Small intestine (tissue), 7 donors: Measurements from ENCODE around the gene AKAP6. TPM values are rescaled to one million over a fixed set of nuclear protein-coding genes. Genes with fewer than 3 reads are reported as not detected.

ENCODE experiments used
- DNase-seq, 2 donors: peaks; one replicate each; pipeline versions ENCODE4 v3.0.0 to v3.0.0-alpha.2; 2013
- FAIRE-seq: peaks from 2 replicates; lab custom pipeline; 2012; peaks lifted over from hg19 to GRCh38; lab: Jason Lieb, UNC
- H3K27ac ChIP-seq, 3 donors: one replicate each; pipeline ENCODE4 v1.5.1; 2013; ENCODE audit warnings: low read length in 2 of 3, mild to moderate bottlenecking in 2 of 3, control low read depth in 1 of 3, inconsistent platforms in 1 of 3, low read depth in 1 of 3, moderate library complexity in 1 of 3
- H3K27me3 ChIP-seq, 3 donors: one replicate each; pipeline ENCODE4 v1.6.1; 2013; ENCODE audit warnings: low read length in 3 of 3, inconsistent platforms in 1 of 3; ENCODE audit not compliant: control insufficient read depth in 3 of 3, insufficient read depth in 3 of 3
- H3K36me3 ChIP-seq, 3 donors: one replicate each; pipeline ENCODE4 v1.6.1; 2013; ENCODE audit warnings: low read length in 3 of 3, inconsistent platforms in 1 of 3, low read depth in 1 of 3, mild to moderate bottlenecking in 1 of 3, moderate library complexity in 1 of 3; ENCODE audit not compliant: control insufficient read depth in 3 of 3, insufficient read depth in 2 of 3
- H3K4me1 ChIP-seq, 3 donors: one replicate each; pipeline ENCODE4 v1.6.1; 2013; ENCODE audit warnings: low read length in 2 of 3, inconsistent platforms in 1 of 3, low read depth in 1 of 3, mild to moderate bottlenecking in 1 of 3, moderate library complexity in 1 of 3; ENCODE audit not compliant: control insufficient read depth in 3 of 3, insufficient read depth in 2 of 3
- H3K4me3 ChIP-seq, 3 donors: one replicate each; pipeline ENCODE4 v1.5.1; 2013; ENCODE audit warnings: low read length in 3 of 3, control low read depth in 1 of 3, inconsistent platforms in 1 of 3, low read depth in 1 of 3, mild to moderate bottlenecking in 1 of 3, moderate library complexity in 1 of 3
- H3K9me3 ChIP-seq, 2 donors: one replicate each; pipeline ENCODE4 v1.6.1; 2013; ENCODE audit warnings: low read depth in 1 of 2, low read length in 1 of 2; ENCODE audit not compliant: control insufficient read depth in 2 of 2, insufficient read depth in 1 of 2
- WGBS, 3 donors: extraction: QIAGEN DNeasy Blood & Tissue Kit; methylation state at CpG; one replicate each; pipeline ENCODE4 v1.1.7; 2013; 5-methylcytosine and 5-hydroxymethylcytosine counted together
- polyA plus RNA-seq, 4 donors: library from polyadenylated mRNA; stranded (reverse) in 3 of 4; unstranded in 1 of 4; fragments of 200-250 nt in 3 of 4; fragments of 120-200 nt in 1 of 4; gene quantifications; one replicate each; pipeline versions ENCODE4 v1.2.1 to v1.2.3, GENCODE V29; 2013
- donor health status: healthy with polysubstance abuse.
- donor health status: control.
- donor health status: control.
- donor health status: Bipolar disorder and iron deficiency.
- donor health status: healthy.

AKAP6 gene
- polyA plus RNA-seq, 4 donors: 0.45 to 3.6 (median 0.96) TPM

DNA sequence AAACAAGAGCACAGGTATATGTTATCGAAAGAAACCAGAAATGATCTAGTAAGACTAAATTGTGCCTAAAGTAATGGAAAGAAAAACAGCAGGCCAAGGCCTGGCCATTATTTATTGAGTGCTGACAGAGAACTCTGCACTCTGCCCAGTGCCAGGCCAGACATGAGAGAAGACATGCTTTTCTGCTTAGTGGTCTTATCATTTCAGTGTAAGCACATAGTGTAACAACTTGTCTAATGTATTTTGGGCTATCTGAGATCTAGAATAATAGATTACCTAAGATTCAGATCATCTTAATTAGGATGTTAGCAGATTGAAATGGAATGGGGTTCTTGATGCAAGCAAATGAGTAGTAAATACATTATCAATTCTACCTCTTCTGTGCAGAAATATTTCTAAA lies 278.3 kb downstream of the AKAP6 start:
- no peak for FAIRE-seq
- Histone ChIP-seq H3K27ac (no peak overlapping the region), H3K9me3 (no peaks in the 10 kb centered on the region), H3K4me1 (no peaks in the 10 kb centered on the region), H3K36me3 (no peaks in the 10 kb centered on the region), H3K4me3 (no peak overlapping the region), H3K27me3 (no peaks in the 10 kb centered on the region)
- no peak for DNase-seq
- 91 to 97% (median 96%) methylated on average over 1 of the region's 1 CpG for WGBS, 3 donors

DNA sequence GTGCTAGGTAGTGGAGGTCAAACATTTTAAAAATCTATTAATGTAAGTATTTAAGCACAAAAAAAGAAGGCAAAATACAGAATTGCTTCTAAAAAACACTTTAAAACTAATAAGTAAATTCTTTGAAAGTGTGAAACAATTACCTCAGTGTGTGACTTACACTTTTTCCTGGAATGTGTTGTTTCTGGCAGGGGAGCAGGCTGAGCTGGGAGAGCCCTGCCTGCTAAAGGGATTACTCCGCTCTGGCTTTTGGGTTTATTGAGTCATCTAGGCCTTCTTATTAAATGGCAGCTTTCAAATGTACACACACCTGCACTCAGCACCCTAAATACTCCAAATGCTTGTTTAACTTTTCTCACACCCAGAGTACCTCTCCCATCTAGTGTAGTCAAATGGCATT lies 279.8 kb downstream of the AKAP6 start:
- Histone ChIP-seq H3K4me3 (no peak overlapping the region), H3K27me3 (no peaks in the 10 kb centered on the region), H3K4me1 (no peaks in the 10 kb centered on the region), H3K36me3 (no peaks in the 10 kb centered on the region), H3K27ac (no peak overlapping the region), H3K9me3 (no peaks in the 10 kb centered on the region)
- no peak for DNase-seq
- FAIRE-seq: no peak
- 89 to 96% (median 95%) methylated on average over 1 of the region's 1 CpG for WGBS, 3 donors

DNA sequence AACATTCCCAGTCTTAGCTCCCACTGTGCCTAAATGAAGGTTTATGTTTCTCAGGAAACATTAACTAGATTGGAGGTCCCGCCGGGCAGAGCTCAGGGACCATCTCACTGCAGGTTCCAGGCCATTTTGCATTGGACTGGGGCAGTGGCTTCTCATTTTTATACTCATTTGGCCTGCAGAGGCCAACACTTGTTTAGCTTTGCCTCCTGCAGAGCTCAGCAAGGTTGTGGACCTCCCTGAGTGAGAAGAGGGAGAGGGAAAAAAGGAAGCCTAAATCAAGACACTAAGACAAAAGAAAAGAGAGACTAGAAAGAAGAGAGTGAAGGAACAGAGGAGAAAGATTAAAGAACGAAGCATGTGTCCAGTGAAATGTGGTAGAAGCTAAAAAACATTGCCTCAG lies 280.3 kb downstream of the AKAP6 start:
- DNase-seq (no peak), FAIRE-seq (no peak)
- H3K27ac ChIP-seq: no peak overlapping the region
- 86 to 93% (median 87%) methylated on average over 3 of the region's 3 CpGs for WGBS, 3 donors
- no peaks in the 10 kb centered on the region for H3K36me3 ChIP-seq
- no peaks in the 10 kb centered on the region for H3K27me3 ChIP-seq
- no peak overlapping the region for H3K4me3 ChIP-seq
- no peaks in the 10 kb centered on the region for H3K9me3 ChIP-seq
- H3K4me1 ChIP-seq: no peaks in the 10 kb centered on the region

DNA sequence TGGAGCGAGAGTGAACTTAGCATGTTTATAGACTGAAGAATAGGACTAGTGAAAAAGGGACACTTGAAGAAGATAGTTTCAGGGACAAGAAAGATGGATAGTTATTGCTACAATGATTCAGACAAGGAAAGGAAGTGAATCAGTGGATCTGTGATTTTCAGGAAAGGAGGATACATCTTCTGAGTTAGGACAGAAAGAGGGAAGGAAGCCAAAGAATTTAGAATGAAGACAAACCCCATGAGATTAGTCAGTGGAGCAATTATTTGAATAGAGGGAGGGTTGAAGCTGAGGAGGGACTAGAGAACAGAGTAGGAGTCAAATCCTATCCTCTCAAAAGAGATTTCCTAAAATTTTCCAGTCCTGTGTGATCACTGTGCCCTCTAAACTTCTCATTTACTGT lies 282.7 kb downstream of the AKAP6 start:
- Histone ChIP-seq H3K4me1 (no peaks in the 10 kb centered on the region), H3K4me3 (no peak overlapping the region), H3K9me3 (no peaks in the 10 kb centered on the region), H3K36me3 (no peaks in the 10 kb centered on the region), H3K27me3 (no peaks in the 10 kb centered on the region), H3K27ac (no peak overlapping the region)
- FAIRE-seq (no peak), DNase-seq (no peak)
- WGBS, 3 donors: 67 to 87% (median 82%) methylated on average over 1 of the region's 1 CpG

DNA sequence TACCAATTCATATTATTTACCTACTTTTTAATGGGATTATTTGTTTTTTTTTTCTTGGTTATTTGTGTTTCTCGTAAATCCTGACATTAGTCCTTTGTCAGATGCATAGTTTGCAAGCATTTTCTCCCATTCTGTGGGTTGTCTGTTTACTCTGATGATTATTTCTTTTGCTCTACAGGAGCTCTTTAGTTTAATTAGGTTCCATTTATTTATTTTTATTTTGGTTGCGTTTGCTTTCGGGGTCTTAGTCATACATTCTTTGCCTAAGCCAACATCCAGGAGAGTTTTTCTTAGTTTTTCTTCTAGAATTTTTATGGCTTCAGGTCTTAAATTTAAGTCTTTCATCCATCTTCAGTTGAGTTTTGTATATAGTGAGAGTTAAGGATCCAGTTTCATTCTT lies 289.9 kb downstream of the AKAP6 start:
- Histone ChIP-seq H3K27me3 (no peaks in the 10 kb centered on the region), H3K27ac (no peak overlapping the region), H3K9me3 (no peaks in the 10 kb centered on the region), H3K36me3 (no peaks in the 10 kb centered on the region), H3K4me1 (no peaks in the 10 kb centered on the region), H3K4me3 (no peak overlapping the region)
- DNase-seq (no peak), FAIRE-seq (no peak)
- 82 to 91% (median 90%) methylated on average over 3 of the region's 3 CpGs for whole genome bisulfite sequencing, 3 donors

DNA sequence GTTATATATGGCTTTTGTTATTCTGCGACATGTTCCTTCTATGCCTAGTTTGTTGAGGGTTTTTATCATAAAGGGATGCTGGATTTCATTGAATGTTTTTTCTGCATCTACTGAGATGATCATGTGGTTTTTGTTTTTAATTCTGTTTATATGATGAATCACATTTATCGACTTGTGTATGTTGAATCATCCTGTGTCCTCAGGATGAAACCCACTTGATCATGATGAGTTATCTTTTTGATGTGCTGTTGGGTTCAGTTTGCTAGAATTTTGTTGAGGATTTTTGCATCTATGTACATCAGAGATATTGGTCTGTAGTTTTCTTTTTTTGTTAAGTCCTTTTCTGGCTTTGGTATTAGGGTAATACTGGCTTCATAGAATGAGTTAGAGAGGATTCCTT lies 291.2 kb downstream of the AKAP6 start:
- 79 to 93% (median 88%) methylated on average over 2 of the region's 2 CpGs for WGBS, 3 donors
- FAIRE-seq (no peak), DNase-seq (no peak)

DNA sequence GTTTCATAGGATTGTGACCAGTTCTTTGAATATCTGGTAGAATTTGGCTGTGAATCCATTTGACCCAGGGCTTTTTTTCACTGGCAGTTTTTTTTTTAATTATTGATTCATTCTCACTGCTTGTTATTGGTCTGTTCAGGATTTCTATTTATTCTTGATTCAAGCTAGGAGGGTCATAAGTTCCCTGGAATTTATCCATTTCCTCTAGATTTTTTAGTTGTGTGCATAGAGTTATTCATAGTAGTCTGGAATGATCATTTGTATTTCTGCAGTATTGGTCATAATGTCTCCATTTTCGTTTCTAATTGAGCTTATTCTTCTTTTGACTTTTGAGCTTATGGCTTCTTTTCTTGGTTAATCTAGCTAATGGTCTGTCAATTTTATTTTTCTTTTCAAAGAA lies 291.6 kb downstream of the AKAP6 start:
- Histone ChIP-seq H3K4me3 (no peak overlapping the region), H3K4me1 (no peaks in the 10 kb centered on the region), H3K27ac (no peak overlapping the region), H3K27me3 (no peaks in the 10 kb centered on the region), H3K36me3 (no peaks in the 10 kb centered on the region), H3K9me3 (no peaks in the 10 kb centered on the region)
- 66 to 69% (median 68%) methylated on average over 1 of the region's 1 CpG for WGBS, 3 donors
- FAIRE-seq: no peak
- no peak for DNase-seq

More for the DNA sequence above, 291.2 kb downstream of the AKAP6 start:
- Histone ChIP-seq H3K4me1 (no peaks in the 10 kb centered on the region), H3K27me3 (no peaks in the 10 kb centered on the region), H3K36me3 (no peaks in the 10 kb centered on the region), H3K27ac (no peak overlapping the region), H3K4me3 (no peak overlapping the region), H3K9me3 (no peaks in the 10 kb centered on the region)

DNA sequence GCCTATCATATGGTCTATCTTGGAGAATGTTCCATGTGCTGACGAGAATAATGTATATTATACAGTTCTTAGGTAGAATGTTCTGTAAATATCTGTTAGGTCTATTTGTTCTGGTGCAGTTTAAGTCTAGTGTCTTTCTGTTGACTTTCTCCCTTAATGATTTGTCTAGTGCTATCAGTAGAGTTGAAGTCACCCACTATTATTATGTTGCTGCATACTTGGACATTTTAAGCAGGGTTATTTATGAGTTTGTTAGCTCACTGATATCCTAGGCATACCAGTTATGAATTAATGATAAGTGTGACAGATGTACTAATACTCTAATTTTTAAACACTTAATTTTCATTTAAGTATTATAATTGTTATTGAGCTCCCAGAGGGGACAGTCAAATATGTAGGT lies 292.5 kb downstream of the AKAP6 start:
- 57 to 89% (median 77%) methylated on average over 1 of the region's 1 CpG for WGBS, 3 donors
- no peak for DNase-seq
- no peaks in the 10 kb centered on the region for H3K36me3 ChIP-seq
- H3K27ac ChIP-seq: no peak overlapping the region
- no peaks in the 10 kb centered on the region for H3K4me1 ChIP-seq
- no peaks in the 10 kb centered on the region for H3K27me3 ChIP-seq
- H3K4me3 ChIP-seq: no peak overlapping the region
- no peak for FAIRE-seq
- no peaks in the 10 kb centered on the region for H3K9me3 ChIP-seq

DNA sequence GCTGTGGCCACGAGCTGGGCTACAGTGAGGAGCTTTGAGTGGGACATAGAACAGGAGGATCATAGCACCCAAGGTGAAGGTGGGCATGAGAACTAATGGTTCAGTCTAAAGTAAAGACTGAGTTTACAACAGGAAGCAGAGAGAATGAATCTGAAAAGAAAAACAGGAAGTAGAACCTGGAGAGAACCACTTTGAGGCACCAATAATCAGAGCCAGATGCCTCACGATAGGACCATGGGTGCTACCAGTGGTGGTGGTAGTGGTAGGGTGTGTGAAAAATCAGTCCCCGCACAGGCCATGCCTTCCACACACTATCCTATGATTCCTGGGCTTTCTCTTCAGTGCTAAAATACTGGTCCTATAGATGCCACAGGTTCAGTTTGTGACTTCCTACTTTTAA lies 293.6 kb downstream of the AKAP6 start:
- FAIRE-seq (no peak), DNase-seq (no peak)
- Histone ChIP-seq H3K27me3 (no peaks in the 10 kb centered on the region), H3K4me3 (no peak overlapping the region), H3K27ac (no peak overlapping the region), H3K4me1 (no peaks in the 10 kb centered on the region), H3K9me3 (no peaks in the 10 kb centered on the region), H3K36me3 (no peaks in the 10 kb centered on the region)
- WGBS, 3 donors: 77 to 86% (median 80%) methylated on average over 3 of the region's 3 CpGs
